ENCODE data around the gene PLXNA1. TPM values are rescaled to one million over a fixed set of nuclear protein-coding genes. Genes with fewer than 3 reads are reported as not detected.

Gene PLXNA1
- polyA plus RNA-seq, 1 of the 3 experiments (the other 2 are of a cell fraction), result 48.1 TPM

GRCh38 chr3:127018306-127018828 is 35.5 kb downstream of the PLXNA1 start:
- no peak overlapping the region for H3K9ac ChIP-seq
- no peak for DNase-seq
- no peak overlapping the region for H3K27ac ChIP-seq (ENCODE audit: low read depth in 2 of 2, low read length in 1 of 2)
- H3K4me2 ChIP-seq, result no peak overlapping the region
- 98% methylated on average over 7 of the region's 20 CpGs for WGBS (ENCODE audit: low lambda C conversion rate)
- peaks cover 12 to 89% of the 10 kb centered on the region in 2 experiments for H3K36me3 ChIP-seq (replicated peaks in 1 of 2; ENCODE audit: control insufficient read depth in 1 of 2, insufficient read depth in 2 of 2, low read length in 1 of 2)
- H3K27me3 ChIP-seq (ENCODE audit: insufficient read depth), result no peaks in the 10 kb centered on the region
- no peaks in the 10 kb centered on the region for H3F3A ChIP-seq (replicated peaks; ENCODE audit: insufficient read depth)
- no peaks in the 10 kb centered on the region for H3K9me2 ChIP-seq
- peaks cover 10 to 31% of the 10 kb centered on the region in 2 experiments; a peak in 2 of 4 replicates for H3K4me1 ChIP-seq (ENCODE audit: control insufficient read depth in 1 of 2, insufficient read depth in 2 of 2, low read depth in 1 of 2, low read length in 1 of 2)
- CTCF ChIA-PET, result interaction anchor here (0.6 to 1.5 kb wide), 3 partner anchors 16 to 437 kb away, joined by 3 to 4 read pairs (median 3); no protein-coding TSS in a partner anchor
- H3K79me2 ChIP-seq (ENCODE audit: insufficient read depth), result no peaks in the 10 kb centered on the region
- POLR2A ChIA-PET, result no interaction called here
- H2AFZ ChIP-seq (ENCODE audit: low read depth), result no peak overlapping the region
- H3K4me3 ChIP-seq (ENCODE audit: low read depth in 2 of 2, low read length in 1 of 2), result no peak overlapping the region
- TF ChIP-seq CTCF (IDR thresholded peaks at IDR 0.05) (no peak), SMC3 (IDR thresholded peaks at IDR 0.05; ENCODE audit: low read depth, low read length) (no peak), MXI1 (IDR thresholded peaks at IDR 0.05; ENCODE audit: low read depth, low read length) (no peak), RFX5 (IDR thresholded peaks at IDR 0.05; ENCODE audit: low read length) (no peak), MAX (IDR thresholded peaks at IDR 0.05; ENCODE audit: low read depth) (no peak), RAD21 (IDR thresholded peaks at IDR 0.05; ENCODE audit: low read length) (no peak), EZH2phosphoT487 (IDR thresholded peaks at IDR 0.05; ENCODE audit: borderline replicate concordance, low read depth) (no peak), YY1 (IDR thresholded peaks at IDR 0.05; ENCODE audit: low read depth) (no peak), ZBTB33 (IDR thresholded peaks at IDR 0.05; ENCODE audit: borderline replicate concordance, low read depth) (no peak), FOXM1 (IDR thresholded peaks at IDR 0.05; ENCODE audit: low read depth) (no peak), POLR2AphosphoS5 (IDR thresholded peaks at IDR 0.05; ENCODE audit: low read depth, low read length) (no peak), TCF12 (IDR thresholded peaks at IDR 0.05) (no peak), FOSL2 (IDR thresholded peaks at IDR 0.05; ENCODE audit: borderline replicate concordance, low read depth) (no peak), TAF1 (IDR thresholded peaks at IDR 0.05; ENCODE audit: borderline replicate concordance, low read depth, low read length) (no peak), REST (IDR thresholded peaks at IDR 0.05; ENCODE audit: low read depth, low read length) (no peak), GATA2 (CRISPR knock-in tag; IDR thresholded peaks at IDR 0.05) (no peak), TEAD4 (IDR thresholded peaks at IDR 0.05; ENCODE audit: borderline replicate concordance, insufficient read depth) (no peak), RCOR1 (IDR thresholded peaks at IDR 0.05; ENCODE audit: low read length) (no peak), SIN3A (IDR thresholded peaks at IDR 0.05; ENCODE audit: borderline replicate concordance, low read depth, low read length) (no peak), RXRA (IDR thresholded peaks at IDR 0.05; ENCODE audit: borderline replicate concordance, low read depth) (no peak)
- H4K20me1 ChIP-seq (ENCODE audit: insufficient read depth), result no peaks in the 10 kb centered on the region
- H3K9me3 ChIP-seq, result no peaks in the 10 kb centered on the region

All from SK-N-SH (cell line).